CD4-positive, alpha-beta T cell (primary cell): ENCODE measurements around the gene RBM19. TPM values are rescaled to one million over a fixed set of nuclear protein-coding genes. Genes with fewer than 3 reads are reported as not detected.

Source experiments
- ATAC-seq: fragments of 200-7000 bp; cut with Tn5 transposase; one replicate; pipeline ENCODE4 v1.10.0; 2022; ENCODE audit warnings: mild to moderate bottlenecking; ENCODE audit not compliant: poor library complexity
- CTCF ChIA-PET: fragments of 350-600 bp; sonication (Branson Sonifier 250); formaldehyde crosslinking; loops from one replicate; lab custom pipeline; 2021; ENCODE audit warnings: antibody characterized with exemption, inconsistent platforms; lab: Charles Lee
- POLR2A ChIA-PET: fragments of 350-600 bp; sonication (Branson Sonifier 250); formaldehyde crosslinking; loops from one replicate; lab custom pipeline; 2021; ENCODE audit warnings: antibody characterized with exemption, inconsistent platforms; lab: Charles Lee
- DNase-seq, 14 experiments: peaks; one replicate each; pipeline ENCODE4 v3.0.0-alpha.2; 2013 to 2020; ENCODE audit warnings: mixed read lengths in 2 of 14
- H3K27ac ChIP-seq, 2 donors: one replicate each; pipeline versions ENCODE4 v1.5.1 to v1.7.0; 2013; ENCODE audit warnings: low read length in 2 of 2, low read depth in 1 of 2, mild to moderate bottlenecking in 1 of 2
- H3K27me3 ChIP-seq, 2 experiments: 1 replicate in 1 of 2; 2 replicates in 1 of 2; pipeline versions ENCODE4 v1.6.1 to v1.7.0; 2013; ENCODE audit warnings: low read length in 2 of 2, control low read depth in 1 of 2, mild to moderate bottlenecking in 1 of 2, moderate library complexity in 1 of 2; ENCODE audit not compliant: insufficient read depth in 2 of 2, control insufficient read depth in 1 of 2
- H3K36me3 ChIP-seq: one replicate; pipeline ENCODE4 v1.6.1; 2013; ENCODE audit warnings: low read length, control low read depth; ENCODE audit not compliant: insufficient read depth
- H3K4me1 ChIP-seq: one replicate; pipeline ENCODE4 v1.6.1; 2013; ENCODE audit warnings: low read length, control low read depth; ENCODE audit not compliant: insufficient read depth
- H3K4me3 ChIP-seq: one replicate; pipeline ENCODE4 v1.5.1; 2013; ENCODE audit warnings: mild to moderate bottlenecking, low read length, moderate library complexity
- H3K9me3 ChIP-seq, 2 experiments: 1 replicate in 1 of 2; 2 replicates in 1 of 2; pipeline versions ENCODE4 v1.6.1 to v1.7.0; 2013; ENCODE audit warnings: low read length in 2 of 2, mild to moderate bottlenecking in 2 of 2, control low read depth in 1 of 2, moderate library complexity in 1 of 2; ENCODE audit not compliant: control insufficient read depth in 1 of 2, insufficient read depth in 1 of 2
- H3K27ac Mint-ChIP-seq: one replicate; pipeline ENCODE4 v1.8.0; 2020; ENCODE audit warnings: mixed read lengths
- H3K27me3 Mint-ChIP-seq: one replicate; pipeline ENCODE4 v1.8.0; 2021; ENCODE audit warnings: mixed read lengths
- H3K36me3 Mint-ChIP-seq: one replicate; pipeline ENCODE4 v1.8.0; 2021; ENCODE audit warnings: low read depth, mixed read lengths
- H3K4me1 Mint-ChIP-seq: one replicate; pipeline ENCODE4 v1.8.0; 2021; ENCODE audit warnings: low read depth, mixed read lengths
- H3K4me3 Mint-ChIP-seq: one replicate; pipeline ENCODE4 v1.8.0; 2020; ENCODE audit warnings: mild to moderate bottlenecking, mixed read lengths
- H3K9me3 Mint-ChIP-seq: one replicate; pipeline ENCODE4 v1.8.0; 2020; ENCODE audit warnings: mixed read lengths
- intact Hi-C, 2 experiments: fragments of 100-400 bp; cut with DNase I in 1 of 2; cut with micrococcal nuclease in 1 of 2; formaldehyde crosslinking; loops; one replicate each; pipeline versions ENCODE4 v1.15.1 to v1.9.0; 2023 to 2025; cut with DNase I, micrococcal nuclease
- total RNA-seq, 174 experiments: library from RNA in 2 of 174; stranded (reverse) in 2 of 174; gene quantifications; one replicate each; pipeline ENCODE4 v1.2.3 and lab custom pipeline; 2021 to 2026
- TF ChIP-seq, protein P1 (sequence below): fragments of 200-600 bp; IDR thresholded peaks from one replicate; pipeline ENCODE4 v1.8.0; 2022; ENCODE audit warnings: antibody characterized with exemption, mild to moderate bottlenecking

Gene RBM19
- total RNA-seq, 2 experiments from 2014 or later: 57.1 to 58.5 TPM

DNA sequence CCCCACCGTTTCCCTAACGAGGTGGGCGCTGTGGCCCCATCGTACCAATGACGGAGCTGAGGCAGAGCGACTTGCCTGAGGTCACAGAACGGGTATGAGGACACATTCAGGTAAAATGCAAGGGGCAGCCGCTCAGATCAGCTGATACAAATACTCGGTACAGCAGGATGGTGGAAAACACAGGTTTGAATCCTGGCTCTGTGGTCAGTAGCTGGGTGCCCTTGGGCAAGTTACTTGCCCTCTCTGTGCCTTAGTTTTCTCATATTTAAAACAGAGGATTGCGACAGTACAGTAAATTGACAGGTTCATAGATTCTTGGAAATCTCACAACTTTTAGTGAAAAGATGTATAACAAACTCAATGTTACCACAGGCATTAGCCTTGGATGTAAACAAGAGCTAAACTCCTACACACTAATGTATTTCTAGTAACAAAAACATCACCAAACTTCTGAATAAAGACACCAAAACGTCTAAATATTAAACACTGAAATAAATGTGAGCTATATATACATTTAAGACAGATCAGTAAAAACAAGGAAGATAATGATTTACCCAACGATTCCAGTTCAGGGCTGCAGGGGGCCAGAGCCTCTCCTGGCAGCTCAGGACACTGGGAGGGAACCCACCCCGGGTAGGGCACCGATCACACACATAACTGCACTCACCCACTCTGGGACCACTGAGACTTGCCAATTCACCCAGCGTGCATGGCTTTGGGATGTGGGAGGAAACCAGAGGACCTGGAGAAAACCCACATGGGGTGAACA lies 128.4 kb downstream of the RBM19 start:
- peaks cover 44% of the 10 kb centered on the region for H3K36me3 Mint-ChIP-seq
- Histone ChIP-seq H3K27ac (no peak overlapping the region), H3K4me1 (no peaks in the 10 kb centered on the region), H3K36me3 (peaks cover under 1% of the 10 kb centered on the region), H3K27me3 (no peaks in the 10 kb centered on the region), H3K4me3 (no peak overlapping the region), H3K9me3 (no peaks in the 10 kb centered on the region)
- intact Hi-C loops: no loop called here
- POLR2A ChIA-PET: no interaction called here
- TF ChIP-seq, protein P1, sequence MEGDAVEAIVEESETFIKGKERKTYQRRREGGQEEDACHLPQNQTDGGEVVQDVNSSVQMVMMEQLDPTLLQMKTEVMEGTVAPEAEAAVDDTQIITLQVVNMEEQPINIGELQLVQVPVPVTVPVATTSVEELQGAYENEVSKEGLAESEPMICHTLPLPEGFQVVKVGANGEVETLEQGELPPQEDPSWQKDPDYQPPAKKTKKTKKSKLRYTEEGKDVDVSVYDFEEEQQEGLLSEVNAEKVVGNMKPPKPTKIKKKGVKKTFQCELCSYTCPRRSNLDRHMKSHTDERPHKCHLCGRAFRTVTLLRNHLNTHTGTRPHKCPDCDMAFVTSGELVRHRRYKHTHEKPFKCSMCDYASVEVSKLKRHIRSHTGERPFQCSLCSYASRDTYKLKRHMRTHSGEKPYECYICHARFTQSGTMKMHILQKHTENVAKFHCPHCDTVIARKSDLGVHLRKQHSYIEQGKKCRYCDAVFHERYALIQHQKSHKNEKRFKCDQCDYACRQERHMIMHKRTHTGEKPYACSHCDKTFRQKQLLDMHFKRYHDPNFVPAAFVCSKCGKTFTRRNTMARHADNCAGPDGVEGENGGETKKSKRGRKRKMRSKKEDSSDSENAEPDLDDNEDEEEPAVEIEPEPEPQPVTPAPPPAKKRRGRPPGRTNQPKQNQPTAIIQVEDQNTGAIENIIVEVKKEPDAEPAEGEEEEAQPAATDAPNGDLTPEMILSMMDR: no peak
- no peak for ATAC-seq
- CTCF ChIA-PET: no interaction called here
- no peak overlapping the region for H3K4me3 Mint-ChIP-seq
- H3K27me3 Mint-ChIP-seq: no peaks in the 10 kb centered on the region
- no peaks in the 10 kb centered on the region for H3K4me1 Mint-ChIP-seq
- no peak overlapping the region for H3K27ac Mint-ChIP-seq
- no peaks in the 10 kb centered on the region for H3K9me3 Mint-ChIP-seq
- DNase-seq: no peak

DNA sequence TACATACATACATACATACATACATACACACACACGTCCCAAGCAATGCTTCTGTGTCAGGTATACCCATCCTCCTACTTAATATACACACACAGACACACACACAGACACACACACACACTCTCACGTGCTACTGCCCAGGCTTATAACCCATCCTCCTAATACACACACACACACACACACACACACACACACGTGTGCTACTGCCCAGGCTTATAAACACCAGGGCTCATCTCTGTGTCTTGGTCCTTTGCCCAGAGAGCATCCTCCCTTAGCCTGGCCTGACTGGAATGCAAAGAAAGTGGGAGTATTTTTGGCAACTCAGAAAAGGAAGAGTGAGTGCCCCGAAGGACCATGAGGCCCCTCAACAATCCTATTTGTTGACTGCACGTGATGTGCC lies 129.0 kb downstream of the RBM19 start:
- ChIA-PET POLR2A (no interaction called here), CTCF (no interaction called here)
- TF ChIP-seq, protein P1: no peak
- ATAC-seq (no peak), DNase-seq (no peak)
- Mint-ChIP-seq H3K9me3 (no peaks in the 10 kb centered on the region), H3K27ac (no peak overlapping the region), H3K27me3 (no peaks in the 10 kb centered on the region), H3K36me3 (peaks cover 38% of the 10 kb centered on the region), H3K4me1 (no peaks in the 10 kb centered on the region), H3K4me3 (no peak overlapping the region)
- H3K27ac ChIP-seq: no peak overlapping the region
- H3K27me3 ChIP-seq: no peaks in the 10 kb centered on the region
- no peaks in the 10 kb centered on the region for H3K9me3 ChIP-seq
- intact Hi-C loops: no loop called here
- H3K4me3 ChIP-seq: no peak overlapping the region
- no peaks in the 10 kb centered on the region for H3K4me1 ChIP-seq
- no peaks in the 10 kb centered on the region for H3K36me3 ChIP-seq

DNA sequence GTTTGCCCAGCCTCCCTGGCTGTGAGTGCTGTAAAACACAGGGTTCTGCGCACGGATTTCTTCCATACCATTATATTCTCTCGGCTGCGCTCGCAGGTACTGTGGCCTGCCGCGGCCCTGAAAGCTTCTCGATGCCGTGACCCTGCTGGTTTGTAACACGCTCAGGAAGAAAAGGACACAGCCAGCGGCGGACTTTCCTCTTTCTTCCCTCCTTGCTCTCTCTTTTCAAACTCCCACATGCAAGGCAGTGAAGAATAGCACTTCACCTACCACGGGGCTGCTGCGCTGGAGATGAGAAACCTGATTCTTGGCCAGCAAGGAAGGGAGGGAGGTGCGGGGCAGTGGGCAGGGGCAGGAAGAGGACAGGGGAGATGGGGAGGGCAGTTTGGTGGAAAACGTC lies 130.2 kb downstream of the RBM19 start:
- ChIA-PET CTCF (no interaction called here), POLR2A (no interaction called here)
- Mint-ChIP-seq H3K4me3 (no peak overlapping the region), H3K9me3 (no peaks in the 10 kb centered on the region), H3K4me1 (no peaks in the 10 kb centered on the region), H3K27ac (no peak overlapping the region), H3K36me3 (peaks cover 35% of the 10 kb centered on the region), H3K27me3 (no peaks in the 10 kb centered on the region)
- intact Hi-C loops: no loop called here
- Histone ChIP-seq H3K9me3 (no peaks in the 10 kb centered on the region), H3K27me3 (no peaks in the 10 kb centered on the region), H3K36me3 (no peaks in the 10 kb centered on the region), H3K4me3 (no peak overlapping the region), H3K27ac (no peak overlapping the region), H3K4me1 (no peaks in the 10 kb centered on the region)
- DNase-seq: no peak
- TF ChIP-seq, protein P1: no peak
- ATAC-seq: no peak
